GM13977 (cell line): ENCODE data around the gene GFI1B.

Experiments used
- DNase-seq: peaks from one replicate; pipeline ENCODE4 v3.0.0; 2012; ENCODE audit warnings: low spot score
- CTCF ChIP-seq: IDR thresholded peaks from 2 replicates; pipeline ENCODE4 v1.5.1; 2012; ENCODE audit warnings: mild to moderate bottlenecking, control low read depth; ENCODE audit not compliant: insufficient read depth; ENCODE audit errors: extremely low read depth, missing control alignments
- in situ Hi-C: fragments of 300-500 bp; cut with MboI; formaldehyde crosslinking; loops from one replicate; pipeline ENCODE4 v1.12.0; 2022; ENCODE audit warnings: low sequenced_read_pairs, low pct_unique_long_range_greater_than_20kb, mixed read lengths, inconsistent platforms; ENCODE audit not compliant: unreplicated experiment

The GFI1B gene

GRCh38 chr9:132976571-132976970 is 1.9 kb upstream of the GFI1B start:
- in situ Hi-C loops, result no loop called here
- no peak for TF ChIP-seq CTCF
- no peak for DNase-seq

GRCh38 chr9:132978112-132978450 is 413 bp upstream of the GFI1B start:
- TF ChIP-seq CTCF, result no peak
- in situ Hi-C loops, result no loop called here
- no peak for DNase-seq

- TF ChIP-seq CTCF, result no peak
- in situ Hi-C loops, result no loop called here
- no peak for DNase-seq
Measured at GRCh38 chr9:132980157-132980556, 1.7 kb downstream of the GFI1B start.

- no peak for DNase-seq
- in situ Hi-C loops, result no loop called here
- TF ChIP-seq CTCF, result no peak
Measured at GRCh38 chr9:132982458-132982857, 4.0 kb downstream of the GFI1B start.

GRCh38 chr9:132983491-132984201 is 5.2 kb downstream of the GFI1B start:
- in situ Hi-C loops, result no loop called here
- TF ChIP-seq CTCF, result no peak
- no peak for DNase-seq

GRCh38 chr9:132984202-132985070 is 5.9 kb downstream of the GFI1B start:
- no peak for DNase-seq
- no peak for TF ChIP-seq CTCF
- in situ Hi-C loops, result no loop called here
